ENCODE data around the gene CSF2.

Gene CSF2

GRCh38 chr5:132070460-132071337, 2.9 kb upstream of the CSF2 start:
- no peak for DNase-seq

- DNase-seq: no peak
Observed at GRCh38 chr5:132071338-132071707, 2.3 kb upstream of the CSF2 start.

- no peak for DNase-seq
Observed at GRCh38 chr5:132072070-132072469, 1.5 kb upstream of the CSF2 start.

GRCh38 chr5:132072528-132072927, 1.1 kb upstream of the CSF2 start:
- no peak for DNase-seq

- DNase-seq: no peak
Observed at GRCh38 chr5:132074091-132074771, 642 bp downstream of the CSF2 start.

GRCh38 chr5:132074772-132075718, 1.5 kb downstream of the CSF2 start:
- DNase-seq: no peak

- no peak for DNase-seq
Observed at GRCh38 chr5:132075719-132076077, 2.1 kb downstream of the CSF2 start.

GRCh38 chr5:132076202-132076830, 2.7 kb downstream of the CSF2 start:
- no peak for DNase-seq

- no peak for DNase-seq
Observed at GRCh38 chr5:132076983-132077382, 3.4 kb downstream of the CSF2 start.

- no peak for DNase-seq
Observed at GRCh38 chr5:132079081-132079480, 5.5 kb downstream of the CSF2 start.

- no peak for DNase-seq
Observed at GRCh38 chr5:132079619-132080018, 6.0 kb downstream of the CSF2 start.

- no peak for DNase-seq
Observed at GRCh38 chr5:132080595-132080994, 7.0 kb downstream of the CSF2 start.

GRCh38 chr5:132081458-132081857, 7.9 kb downstream of the CSF2 start:
- DNase-seq: no peak

- no peak for DNase-seq
Observed at GRCh38 chr5:132082329-132083023, 8.9 kb downstream of the CSF2 start.

GRCh38 chr5:132083071-132083678, 9.6 kb downstream of the CSF2 start:
- DNase-seq: no peak

GRCh38 chr5:132085686-132086085, 12.1 kb downstream of the CSF2 start:
- no peak for DNase-seq

- DNase-seq: no peak
Observed at GRCh38 chr5:132086277-132086794, 12.7 kb downstream of the CSF2 start.

GRCh38 chr5:132087176-132087575, 13.6 kb downstream of the CSF2 start:
- no peak for DNase-seq

- DNase-seq: no peak
Observed at GRCh38 chr5:132087661-132088060, 14.1 kb downstream of the CSF2 start.

- DNase-seq: no peak
Observed at GRCh38 chr5:132089363-132089762, 15.8 kb downstream of the CSF2 start.

- no peak for DNase-seq
Observed at GRCh38 chr5:132090107-132090506, 16.5 kb downstream of the CSF2 start.
